BLaER1 treated with 17β-estradiol and CSF1 and Interleukin-3, amounts not matched to agents 10 nM and 100 nM (cell line): ENCODE measurements around the gene PER2.
"Not testable (repeated sequence)": the region's sequence is repeated elsewhere in the genome, so short reads cannot be mapped to it uniquely, and the experiment has no call there.

Experiments used
- H3K27ac ChIP-seq, 11 experiments: shearing (Covaris generic); formaldehyde crosslinking; 2 replicates each; pipeline ENCODE4 v1.8.1; 2022
- H3K27me3 ChIP-seq, 11 experiments: shearing (Covaris generic); formaldehyde crosslinking; 2 replicates each; pipeline ENCODE4 v1.8.1; 2022
- H3K36me3 ChIP-seq, 11 experiments: shearing (Covaris generic); formaldehyde crosslinking; 2 replicates each; pipeline ENCODE4 v1.8.1; 2022
- H3K4me1 ChIP-seq, 10 experiments: shearing (Covaris generic); formaldehyde crosslinking; 2 replicates each; pipeline ENCODE4 v1.8.1; 2022
- H3K4me2 ChIP-seq, 11 experiments: shearing (Covaris generic); formaldehyde crosslinking; 2 replicates each; pipeline ENCODE4 v1.8.1; 2022
- H3K4me3 ChIP-seq, 10 experiments: shearing (Covaris generic); formaldehyde crosslinking; 2 replicates each; pipeline ENCODE4 v1.8.1; 2022
- H3K9ac ChIP-seq, 11 experiments: shearing (Covaris generic); formaldehyde crosslinking; 2 replicates each; pipeline ENCODE4 v1.8.1; 2022
- H3K9me3 ChIP-seq, 11 experiments: shearing (Covaris generic); formaldehyde crosslinking; replicated peaks in 1 of 11; 2 replicates each; pipeline ENCODE4 v1.8.1; 2022
- H4K20me1 ChIP-seq, 11 experiments: shearing (Covaris generic); formaldehyde crosslinking; 2 replicates each; pipeline ENCODE4 v1.8.1; 2022
- Cebpa-rat ChIP-seq, 11 experiments: shearing (Covaris generic); IDR thresholded peaks; 2 replicates each; pipeline ENCODE4 v1.8.1; 2022

PER2 gene, protein sequence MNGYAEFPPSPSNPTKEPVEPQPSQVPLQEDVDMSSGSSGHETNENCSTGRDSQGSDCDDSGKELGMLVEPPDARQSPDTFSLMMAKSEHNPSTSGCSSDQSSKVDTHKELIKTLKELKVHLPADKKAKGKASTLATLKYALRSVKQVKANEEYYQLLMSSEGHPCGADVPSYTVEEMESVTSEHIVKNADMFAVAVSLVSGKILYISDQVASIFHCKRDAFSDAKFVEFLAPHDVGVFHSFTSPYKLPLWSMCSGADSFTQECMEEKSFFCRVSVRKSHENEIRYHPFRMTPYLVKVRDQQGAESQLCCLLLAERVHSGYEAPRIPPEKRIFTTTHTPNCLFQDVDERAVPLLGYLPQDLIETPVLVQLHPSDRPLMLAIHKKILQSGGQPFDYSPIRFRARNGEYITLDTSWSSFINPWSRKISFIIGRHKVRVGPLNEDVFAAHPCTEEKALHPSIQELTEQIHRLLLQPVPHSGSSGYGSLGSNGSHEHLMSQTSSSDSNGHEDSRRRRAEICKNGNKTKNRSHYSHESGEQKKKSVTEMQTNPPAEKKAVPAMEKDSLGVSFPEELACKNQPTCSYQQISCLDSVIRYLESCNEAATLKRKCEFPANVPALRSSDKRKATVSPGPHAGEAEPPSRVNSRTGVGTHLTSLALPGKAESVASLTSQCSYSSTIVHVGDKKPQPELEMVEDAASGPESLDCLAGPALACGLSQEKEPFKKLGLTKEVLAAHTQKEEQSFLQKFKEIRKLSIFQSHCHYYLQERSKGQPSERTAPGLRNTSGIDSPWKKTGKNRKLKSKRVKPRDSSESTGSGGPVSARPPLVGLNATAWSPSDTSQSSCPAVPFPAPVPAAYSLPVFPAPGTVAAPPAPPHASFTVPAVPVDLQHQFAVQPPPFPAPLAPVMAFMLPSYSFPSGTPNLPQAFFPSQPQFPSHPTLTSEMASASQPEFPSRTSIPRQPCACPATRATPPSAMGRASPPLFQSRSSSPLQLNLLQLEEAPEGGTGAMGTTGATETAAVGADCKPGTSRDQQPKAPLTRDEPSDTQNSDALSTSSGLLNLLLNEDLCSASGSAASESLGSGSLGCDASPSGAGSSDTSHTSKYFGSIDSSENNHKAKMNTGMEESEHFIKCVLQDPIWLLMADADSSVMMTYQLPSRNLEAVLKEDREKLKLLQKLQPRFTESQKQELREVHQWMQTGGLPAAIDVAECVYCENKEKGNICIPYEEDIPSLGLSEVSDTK (N-terminal part only)

GRCh38 chr2:238287737-238288649 lies at the start of gene PER2:
PER2 (minus strand) TSS chr2:238288610; CDS start chr2:238277936, 10,674 bp downstream.
- Histone ChIP-seq H3K27ac (peak within 1 kb of the TSS; percentile 80 to 97 (median 92)), H3K4me3 (peak within 1 kb of the TSS; percentile 81 to 97 (median 88)), H3K27me3 (no peaks in the 10 kb centered on the region), H4K20me1 (peaks cover 7 to 54% (median 49%) of the 10 kb centered on the region in 11 experiments; a peak in 20 of 22 replicates), H3K9ac (peak within 1 kb of the TSS; percentile 83 to 98 (median 92)), H3K4me1 (peaks cover 49 to 78% (median 70%) of the 10 kb centered on the region in 10 experiments), H3K36me3 (no peaks in the 10 kb centered on the region; a peak in 1 of 22 replicates), H3K4me2 (peak within 1 kb of the TSS; percentile 86 to 99 (median 96)), H3K9me3 (no peaks in the 10 kb centered on the region)
- TF ChIP-seq Cebpa-rat (IDR thresholded peaks at IDR 0.05): no peak

GRCh38 chr2:238337846-238338245 lies 49.4 kb upstream of the PER2 start:
- Histone ChIP-seq H3K9me3 (no peaks in the 10 kb centered on the region), H3K4me3 (no peak overlapping the region), H3K4me1 (peaks cover 0 to 16% (median 6%) of the 10 kb centered on the region in 10 experiments; a peak in 9 of 20 replicates), H3K4me2 (0 out of 22 replicates have a peak overlapping the region, but pooled peaks of 1 of the 11 experiments have one; percentile 11), H3K27me3 (no peaks in the 10 kb centered on the region), H3K27ac (no peak overlapping the region), H4K20me1 (peaks cover 0 to 22% (median 0%) of the 10 kb centered on the region in 11 experiments; a peak in 4 of 22 replicates), H3K9ac (no peak overlapping the region), H3K36me3 (peaks cover 14 to 48% (median 28%) of the 10 kb centered on the region in 11 experiments; a peak in 20 of 22 replicates)
- TF ChIP-seq Cebpa-rat (IDR thresholded peaks at IDR 0.05): no peak

GRCh38 chr2:238336793-238337444 lies 48.5 kb upstream of the PER2 start:
- H3K36me3 ChIP-seq: peaks cover 15 to 56% (median 33%) of the 10 kb centered on the region in 11 experiments; a peak in 20 of 22 replicates
- peak overlapping the region in 3 of 11 experiments; percentile 16 to 32 (median 29); a peak in 3 of 22 replicates for H3K4me2 ChIP-seq
- peaks cover 0 to 16% (median 6%) of the 10 kb centered on the region in 10 experiments; a peak in 10 of 20 replicates for H3K4me1 ChIP-seq
- no peaks in the 10 kb centered on the region for H3K9me3 ChIP-seq
- no peak for TF ChIP-seq Cebpa-rat (IDR thresholded peaks at IDR 0.05)
- H3K4me3 ChIP-seq: no peak overlapping the region
- peaks cover 0 to 22% (median 0%) of the 10 kb centered on the region in 11 experiments; a peak in 4 of 22 replicates for H4K20me1 ChIP-seq
- H3K27ac ChIP-seq: no peak overlapping the region
- H3K27me3 ChIP-seq: no peaks in the 10 kb centered on the region
- H3K9ac ChIP-seq: no peak overlapping the region

GRCh38 chr2:238336151-238336550 lies 47.7 kb upstream of the PER2 start:
- H3K9me3 ChIP-seq: no peaks in the 10 kb centered on the region
- H3K27me3 ChIP-seq: no peaks in the 10 kb centered on the region
- H3K4me2 ChIP-seq: no peak overlapping the region
- peaks cover 17 to 59% (median 37%) of the 10 kb centered on the region in 11 experiments; a peak in 21 of 22 replicates for H3K36me3 ChIP-seq
- no peak overlapping the region for H3K27ac ChIP-seq
- 0 out of 22 replicates have a peak overlapping the region, but pooled peaks of 1 of the 11 experiments have one; percentile 9 for H3K9ac ChIP-seq
- peaks cover 0 to 16% (median 6%) of the 10 kb centered on the region in 10 experiments; a peak in 10 of 20 replicates for H3K4me1 ChIP-seq
- TF ChIP-seq Cebpa-rat (IDR thresholded peaks at IDR 0.05): no peak
- H3K4me3 ChIP-seq: no peak overlapping the region
- H4K20me1 ChIP-seq: peaks cover 0 to 27% (median 0%) of the 10 kb centered on the region in 11 experiments; a peak in 4 of 22 replicates

- Histone ChIP-seq H4K20me1 (peaks cover 0 to 27% (median 0%) of the 10 kb centered on the region in 11 experiments; a peak in 4 of 22 replicates), H3K36me3 (peaks cover 19 to 63% (median 40%) of the 10 kb centered on the region in 11 experiments; a peak in 21 of 22 replicates), H3K4me1 (peaks cover 0 to 16% (median 6%) of the 10 kb centered on the region in 10 experiments; a peak in 10 of 20 replicates)
- not testable (repeated sequence) for H3K27ac ChIP-seq, H3K9me3 ChIP-seq, H3K27me3 ChIP-seq, H3K9ac ChIP-seq, H3K4me2 ChIP-seq, H3K4me3 ChIP-seq
Measured at GRCh38 chr2:238335591-238335990, 47.2 kb upstream of the PER2 start.

DNA sequence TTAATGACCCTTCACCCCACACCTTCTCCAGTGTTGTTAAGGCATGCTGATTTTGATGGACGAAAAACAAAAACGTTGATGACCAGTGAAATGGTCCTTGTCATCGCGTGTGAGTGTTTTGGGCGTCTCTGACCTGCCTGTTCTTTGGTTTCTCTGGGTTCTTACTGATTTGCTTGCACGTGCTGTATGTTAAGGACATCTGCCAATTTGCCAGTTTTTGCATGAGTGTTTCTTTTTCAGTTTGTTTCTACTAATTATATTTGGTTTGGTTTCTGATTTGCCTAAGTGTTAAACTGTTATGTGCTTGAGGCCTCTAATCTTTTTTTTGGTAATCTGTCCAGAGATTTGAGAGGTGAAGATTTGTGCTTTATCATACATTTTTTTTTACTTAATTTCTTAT lies 46.5 kb upstream of the PER2 start:
- Histone ChIP-seq H3K36me3 (peaks cover 26 to 70% (median 47%) of the 10 kb centered on the region in 11 experiments), H3K4me1 (peaks cover 0 to 16% (median 6%) of the 10 kb centered on the region in 10 experiments; a peak in 10 of 20 replicates), H4K20me1 (peaks cover 0 to 27% (median 0%) of the 10 kb centered on the region in 11 experiments; a peak in 4 of 22 replicates), H3K4me3 (no peak overlapping the region), H3K27ac (no peak overlapping the region), H3K4me2 (no peak overlapping the region), H3K9ac (no peak overlapping the region), H3K27me3 (no peaks in the 10 kb centered on the region), H3K9me3 (no peaks in the 10 kb centered on the region)
- no peak for TF ChIP-seq Cebpa-rat (IDR thresholded peaks at IDR 0.05)

DNA sequence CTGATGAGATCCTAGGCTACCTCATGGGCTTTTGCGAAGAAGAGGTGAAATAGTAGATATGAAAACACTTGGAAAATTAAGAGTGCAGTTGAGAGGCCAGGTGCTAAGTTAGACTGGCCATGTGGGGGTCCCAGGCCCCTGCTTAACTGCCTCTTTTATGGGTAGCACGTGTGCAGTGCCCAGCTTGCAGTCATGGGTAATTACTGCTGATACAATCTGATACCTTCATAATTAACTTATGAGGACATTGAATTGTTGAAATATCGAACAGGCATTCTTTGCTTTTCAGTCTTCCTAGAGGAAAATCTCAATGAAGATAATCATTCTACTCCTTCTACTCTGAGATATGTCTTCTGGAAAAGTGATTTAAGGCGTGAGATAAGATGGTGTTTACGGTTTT lies 43.5 kb upstream of the PER2 start:
- H3K4me2 ChIP-seq: no peak overlapping the region
- no peak overlapping the region for H3K4me3 ChIP-seq
- peaks cover 0 to 16% (median 0%) of the 10 kb centered on the region in 11 experiments; a peak in 3 of 22 replicates for H4K20me1 ChIP-seq
- peaks cover 0 to 2% (median under 1%) of the 10 kb centered on the region in 10 experiments; a peak in 7 of 20 replicates for H3K4me1 ChIP-seq
- peaks cover 47 to 94% (median 64%) of the 10 kb centered on the region in 11 experiments for H3K36me3 ChIP-seq
- no peak for TF ChIP-seq Cebpa-rat (IDR thresholded peaks at IDR 0.05)
- H3K27ac ChIP-seq: no peak overlapping the region
- peaks cover 0 to 10% (median 8%) of the 10 kb centered on the region in 11 experiments; a peak in 9 of 22 replicates for H3K9me3 ChIP-seq
- no peaks in the 10 kb centered on the region for H3K27me3 ChIP-seq
- no peak overlapping the region for H3K9ac ChIP-seq
